Epithelial cell of proximal tubule (primary cell): ENCODE results near the gene FANCM. TPM values are rescaled to one million over a fixed set of nuclear protein-coding genes. Genes with fewer than 3 reads are reported as not detected.

Source experiments
- DNase-seq: peaks from one replicate; pipeline ENCODE4 v3.0.0-alpha.2; 2011; ENCODE audit warnings: low read depth
- H3K4me3 ChIP-seq: 2 replicates; pipeline ENCODE4 v1.5.1; 2011; ENCODE audit warnings: low read depth, mild to moderate bottlenecking, low read length
- total RNA-seq: library from RNA; depleted of rRNA; stranded (reverse); fragments of >200 nt; gene quantifications from 2 replicates; pipeline ENCODE4 v1.2.3, GENCODE V29; 2015
- TF ChIP-seq, protein P1 (sequence below): conservative IDR thresholded peaks from 2 replicates; pipeline ENCODE4 v1.5.1; 2012; ENCODE audit warnings: low read depth, mild to moderate bottlenecking, low read length

Gene FANCM
- total RNA-seq, 1 donor from 2014 or later, result 3.9 TPM

DNA sequence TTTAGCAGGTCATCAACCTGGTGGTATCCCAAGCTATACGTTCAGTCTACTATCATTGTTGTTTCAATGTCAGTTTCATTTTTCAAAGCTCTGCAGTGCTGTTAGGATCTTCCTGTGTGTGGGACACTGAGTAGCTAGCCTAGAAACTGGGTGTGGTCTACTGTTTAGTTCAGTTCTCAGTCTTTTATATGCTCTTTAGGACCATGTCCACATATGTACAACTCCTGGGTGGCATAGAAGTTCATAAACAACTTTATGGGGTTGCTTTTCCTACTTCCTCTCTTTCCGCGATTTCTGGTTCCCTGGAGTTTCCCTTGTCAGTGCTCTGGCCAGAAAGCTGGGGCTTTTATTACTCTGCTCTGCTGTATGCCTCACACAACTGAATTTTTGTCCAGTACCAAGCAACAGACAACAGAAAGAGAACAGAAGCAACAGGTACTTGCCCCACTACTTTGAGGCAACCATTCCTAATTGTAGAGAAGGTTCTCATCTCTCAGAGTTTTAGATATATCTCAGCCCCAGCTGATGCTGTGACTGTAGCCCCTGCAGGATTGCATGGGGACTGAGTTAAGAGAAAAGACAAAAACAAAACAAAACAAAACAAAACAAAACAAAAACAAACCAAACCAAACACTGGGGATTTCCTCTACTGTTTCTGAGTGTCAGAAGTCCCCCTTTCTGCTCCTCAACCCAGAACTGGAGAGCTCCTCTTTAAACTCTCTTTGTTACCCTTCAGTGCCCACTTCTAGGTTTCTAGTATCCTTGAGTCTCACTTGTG is 86.9 kb downstream of the FANCM start:
- TF ChIP-seq, protein P1, sequence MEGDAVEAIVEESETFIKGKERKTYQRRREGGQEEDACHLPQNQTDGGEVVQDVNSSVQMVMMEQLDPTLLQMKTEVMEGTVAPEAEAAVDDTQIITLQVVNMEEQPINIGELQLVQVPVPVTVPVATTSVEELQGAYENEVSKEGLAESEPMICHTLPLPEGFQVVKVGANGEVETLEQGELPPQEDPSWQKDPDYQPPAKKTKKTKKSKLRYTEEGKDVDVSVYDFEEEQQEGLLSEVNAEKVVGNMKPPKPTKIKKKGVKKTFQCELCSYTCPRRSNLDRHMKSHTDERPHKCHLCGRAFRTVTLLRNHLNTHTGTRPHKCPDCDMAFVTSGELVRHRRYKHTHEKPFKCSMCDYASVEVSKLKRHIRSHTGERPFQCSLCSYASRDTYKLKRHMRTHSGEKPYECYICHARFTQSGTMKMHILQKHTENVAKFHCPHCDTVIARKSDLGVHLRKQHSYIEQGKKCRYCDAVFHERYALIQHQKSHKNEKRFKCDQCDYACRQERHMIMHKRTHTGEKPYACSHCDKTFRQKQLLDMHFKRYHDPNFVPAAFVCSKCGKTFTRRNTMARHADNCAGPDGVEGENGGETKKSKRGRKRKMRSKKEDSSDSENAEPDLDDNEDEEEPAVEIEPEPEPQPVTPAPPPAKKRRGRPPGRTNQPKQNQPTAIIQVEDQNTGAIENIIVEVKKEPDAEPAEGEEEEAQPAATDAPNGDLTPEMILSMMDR, result no peak
- H3K4me3 ChIP-seq, result no peak overlapping the region
- no peak for DNase-seq

DNA sequence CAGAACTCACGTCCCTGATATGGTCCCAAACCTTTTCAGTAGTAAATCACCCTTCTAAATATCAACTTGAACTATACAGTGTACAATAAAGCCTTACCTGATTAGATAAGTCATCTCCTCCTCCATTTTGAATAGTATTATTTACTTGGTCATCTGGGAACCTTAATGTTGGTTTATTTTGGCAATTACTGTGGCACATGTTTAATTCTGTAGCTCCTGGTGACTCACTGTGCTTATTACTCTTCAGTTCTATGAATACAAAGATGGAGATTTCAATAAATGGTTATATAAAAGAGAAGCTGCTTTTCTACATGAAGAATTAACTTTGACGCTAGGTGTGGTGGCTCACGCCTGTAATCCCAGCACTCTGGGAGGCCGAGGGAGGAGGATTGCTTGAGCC is 91.8 kb downstream of the FANCM start:
- TF ChIP-seq, protein P1, result no peak
- no peak overlapping the region for H3K4me3 ChIP-seq
- DNase-seq, result no peak

DNA sequence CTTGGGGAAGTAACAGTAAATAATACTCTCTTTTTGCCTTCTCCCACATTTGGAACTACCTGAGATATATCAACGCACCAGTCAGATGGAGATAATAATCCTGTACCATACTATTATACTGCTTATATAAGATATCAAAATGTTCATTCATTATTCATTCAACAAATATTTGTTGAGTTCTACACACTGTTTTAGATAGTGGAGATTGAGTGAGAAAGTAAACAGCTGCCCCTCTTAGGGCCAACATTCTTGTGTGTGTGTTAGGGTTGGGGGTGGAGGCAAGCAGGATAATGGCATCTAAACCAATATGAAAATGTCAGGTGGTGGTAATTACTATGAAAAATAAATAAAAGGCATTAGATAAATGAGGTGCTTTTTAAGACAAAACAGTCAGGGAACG is 103.3 kb downstream of the FANCM start:
- no peak overlapping the region for H3K4me3 ChIP-seq
- TF ChIP-seq, protein P1, result no peak
- DNase-seq, result no peak

DNA sequence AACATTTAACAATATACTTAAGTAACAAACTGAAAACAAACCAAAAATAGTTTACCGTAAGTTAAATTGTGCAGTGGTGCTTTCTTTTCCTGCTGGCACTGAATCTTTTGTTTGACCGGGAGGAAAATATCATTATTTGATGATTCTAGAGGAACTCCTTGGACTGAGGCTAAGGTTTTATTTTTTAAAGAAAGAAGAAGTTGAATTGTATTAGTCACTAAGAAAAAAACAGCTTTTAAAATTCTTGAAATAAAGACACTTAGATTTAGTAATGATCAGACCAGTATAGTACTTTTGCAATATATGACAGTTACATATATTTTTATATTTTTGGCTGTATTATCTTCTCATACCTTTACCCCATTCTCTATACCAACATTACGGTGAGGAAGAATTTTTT is 107.0 kb downstream of the FANCM start:
- TF ChIP-seq, protein P1, result no peak
- H3K4me3 ChIP-seq, result no peak overlapping the region
- no peak for DNase-seq

DNA sequence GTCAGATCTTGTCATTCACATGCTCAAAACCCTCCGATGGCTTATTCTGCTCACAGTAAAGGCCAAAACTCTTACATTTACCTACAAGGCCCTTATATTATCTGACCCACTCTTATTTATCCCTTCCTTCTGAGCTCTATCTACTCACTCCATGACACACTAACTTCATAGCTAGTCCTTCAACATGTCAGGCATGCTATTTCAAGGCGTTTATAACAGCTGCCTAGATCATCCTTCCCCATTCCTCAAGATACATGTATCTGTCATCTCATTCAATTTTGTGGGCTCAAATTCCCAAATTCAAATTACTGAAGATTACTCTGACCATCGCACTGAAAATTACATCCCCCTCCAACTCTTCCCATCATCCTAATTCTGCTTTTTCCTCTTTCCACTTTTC is 110.4 kb downstream of the FANCM start:
- TF ChIP-seq, protein P1, result no peak
- DNase-seq, result no peak
- no peak overlapping the region for H3K4me3 ChIP-seq

DNA sequence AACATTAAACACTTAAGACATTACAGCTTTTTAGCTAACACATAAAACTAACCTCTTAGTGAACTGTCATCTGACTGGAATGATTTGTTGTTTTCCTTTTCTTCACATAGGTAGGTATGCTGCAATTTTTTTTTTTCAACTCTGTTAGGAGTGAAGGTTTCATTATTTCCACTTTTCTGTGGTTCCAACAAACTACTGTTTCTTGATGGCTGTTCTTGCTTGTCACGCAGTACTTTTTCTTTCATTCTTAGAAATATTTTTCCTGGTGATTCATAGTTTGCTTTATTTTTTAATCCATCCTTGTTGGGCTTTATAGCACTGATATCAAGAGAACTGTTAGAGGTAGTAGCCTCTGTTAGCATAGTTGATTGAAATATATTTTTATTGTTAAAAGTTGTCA is 111.0 kb downstream of the FANCM start:
- TF ChIP-seq, protein P1, result no peak
- DNase-seq, result no peak
- H3K4me3 ChIP-seq, result no peak overlapping the region

DNA sequence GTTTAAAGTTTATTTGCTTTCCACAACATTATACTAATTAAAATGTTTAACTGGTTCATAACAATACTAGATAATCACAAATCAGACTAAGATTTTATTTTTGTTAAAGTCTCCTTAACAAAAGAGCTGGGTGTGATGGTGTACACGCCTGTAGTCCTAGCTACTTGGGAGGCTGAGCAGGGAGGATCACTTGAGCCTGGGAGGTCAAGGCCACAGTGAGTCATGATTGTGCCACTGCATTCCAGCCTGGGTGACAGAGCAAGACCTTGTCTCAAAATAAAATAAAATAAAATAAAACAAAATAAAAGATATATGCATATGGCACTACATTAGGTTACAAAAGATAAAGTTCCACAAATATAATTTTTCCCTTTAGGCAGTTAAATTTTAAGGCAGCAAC is 111.7 kb downstream of the FANCM start:
- TF ChIP-seq, protein P1, result no peak
- no peak overlapping the region for H3K4me3 ChIP-seq
- DNase-seq, result no peak
